KBM-7 (cell line): ENCODE results near the gene ANKRD24.
A peak's percentile ranks its signal among the peaks of the same experiment; 100 is the strongest.
"Not testable (repeated sequence)": the region's sequence is repeated elsewhere in the genome, so short reads cannot be mapped to it uniquely, and the experiment has no call there.

Experiments
- DNase-seq: peaks from one replicate; pipeline ENCODE4 v3.0.0-alpha.2; 2015
- in situ Hi-C: fragments of 300-500 bp; cut with MboI; formaldehyde crosslinking; loops from 2 replicates; pipeline ENCODE4 v1.14.3; 2020; ENCODE audit warnings: low sequenced_read_pairs, low pct_unique_long_range_greater_than_20kb, mixed read lengths

Gene ANKRD24

DNA sequence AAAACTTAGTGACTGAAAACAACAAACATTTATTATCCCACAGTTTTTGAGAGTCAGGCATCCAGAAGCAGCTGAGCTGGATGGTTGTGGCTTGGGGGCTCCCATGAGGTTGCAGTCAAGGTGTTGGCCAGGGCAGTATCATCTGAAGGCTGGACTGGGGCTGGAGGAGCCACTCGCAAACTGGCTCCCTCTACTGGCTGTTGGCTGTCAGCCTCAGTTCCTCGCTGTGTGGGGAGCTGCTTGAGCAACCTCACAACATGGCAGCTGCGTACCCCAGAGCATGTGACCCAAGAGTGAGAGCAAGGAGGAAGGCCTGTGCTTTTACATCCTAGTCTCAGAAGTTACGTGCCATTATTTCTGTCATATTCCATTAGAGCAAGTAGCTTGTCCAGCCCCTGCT is 74.1 kb downstream of the ANKRD24 start:
- in situ Hi-C loops = no loop called here
- DNase-seq = no peak

- in situ Hi-C loops = no loop called here
- no peak for DNase-seq
Observed at GRCh38 chr19:4257025-4257424, 74.5 kb downstream of the ANKRD24 start.

DNA sequence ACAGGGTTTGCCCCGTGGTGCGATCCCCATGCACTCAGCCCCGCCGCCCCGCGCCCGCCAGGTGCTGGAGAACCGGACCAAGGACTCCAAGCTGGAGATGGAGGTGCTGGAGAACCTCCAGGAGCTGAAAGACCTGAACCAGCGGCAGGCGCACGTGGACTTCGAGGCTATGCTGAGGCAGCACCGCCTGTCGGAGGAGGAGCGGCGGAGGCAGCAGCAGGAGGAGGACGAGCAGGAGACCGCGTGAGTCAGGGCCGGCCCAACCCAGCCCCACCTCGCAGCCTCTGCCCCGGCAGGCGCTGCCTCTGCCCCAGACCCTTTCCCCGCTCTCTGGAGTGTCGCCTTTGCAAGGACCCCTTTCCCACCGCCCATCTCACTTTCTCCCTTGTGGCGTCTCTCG is 75.7 kb downstream of the ANKRD24 start:
- in situ Hi-C loops = no loop called here
- DNase-seq = no peak

GRCh38 chr19:4260613-4261191 is 78.2 kb downstream of the ANKRD24 start:
- peak; percentile 42 for DNase-seq
- in situ Hi-C loops = no loop called here

DNA sequence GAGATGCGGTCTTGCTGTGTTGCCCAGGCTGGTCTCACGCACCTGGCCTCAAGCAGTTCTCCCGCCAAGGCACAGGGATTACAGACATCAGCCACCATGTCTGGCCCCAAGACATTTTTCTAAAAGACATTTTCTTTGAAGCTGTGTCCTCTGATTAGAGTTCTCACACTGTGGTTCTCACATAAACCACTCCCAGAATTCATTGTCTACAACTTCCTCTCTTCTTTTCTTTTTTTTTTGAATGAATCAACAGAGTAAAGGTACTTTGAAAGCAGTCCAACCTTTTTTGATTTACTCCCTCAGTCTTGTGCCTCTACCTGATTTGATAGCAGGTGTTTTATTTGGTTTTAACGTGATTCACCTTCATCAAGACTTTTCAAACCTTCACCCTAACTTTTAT is 82.3 kb downstream of the ANKRD24 start:
- in situ Hi-C loops = no loop called here
- no peak for DNase-seq

- no peak for DNase-seq
- in situ Hi-C loops = no loop called here
Observed at GRCh38 chr19:4266253-4267000, 83.9 kb downstream of the ANKRD24 start.

DNA sequence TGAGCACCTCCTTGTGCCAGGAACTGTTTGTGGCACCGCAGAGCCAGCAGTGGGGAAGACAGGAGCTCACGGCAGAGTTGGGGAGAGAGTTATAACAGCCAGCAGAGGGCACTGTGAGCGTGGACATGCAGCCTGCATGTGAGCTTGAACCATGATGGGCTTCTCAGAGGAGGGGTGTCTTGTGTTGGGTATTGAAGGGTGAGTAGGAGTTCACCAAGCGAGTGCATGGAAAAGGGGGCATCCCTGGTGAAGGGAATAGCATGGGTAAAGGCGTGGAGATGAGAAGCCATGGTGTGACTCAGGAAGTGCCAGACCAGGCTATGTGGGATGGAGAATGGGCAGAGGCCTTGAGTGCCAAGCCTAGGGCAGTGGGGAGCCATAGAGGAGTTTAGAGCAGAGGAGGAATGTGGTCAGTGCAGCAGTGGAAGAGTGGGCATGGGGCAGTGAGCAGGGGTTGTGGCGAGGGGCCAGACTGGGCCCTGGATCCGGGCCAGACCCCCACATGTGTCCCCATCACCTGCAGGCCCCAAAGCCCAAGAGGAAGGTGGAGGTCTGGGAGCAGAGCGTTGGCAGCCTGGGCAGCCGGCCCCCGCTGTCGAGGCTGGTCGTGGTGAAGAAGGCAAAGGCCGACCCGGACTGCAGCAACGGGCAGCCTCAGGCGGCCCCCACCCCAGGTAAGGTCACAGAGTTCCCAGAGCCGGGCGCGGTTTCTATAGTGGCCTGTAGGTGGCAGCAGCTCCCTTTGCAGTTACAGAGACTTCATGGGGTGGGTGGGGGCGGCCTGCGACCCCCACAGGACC is 84.8 kb downstream of the ANKRD24 start:
- peak; percentile 84 for DNase-seq
- in situ Hi-C loops = no loop called here

DNA sequence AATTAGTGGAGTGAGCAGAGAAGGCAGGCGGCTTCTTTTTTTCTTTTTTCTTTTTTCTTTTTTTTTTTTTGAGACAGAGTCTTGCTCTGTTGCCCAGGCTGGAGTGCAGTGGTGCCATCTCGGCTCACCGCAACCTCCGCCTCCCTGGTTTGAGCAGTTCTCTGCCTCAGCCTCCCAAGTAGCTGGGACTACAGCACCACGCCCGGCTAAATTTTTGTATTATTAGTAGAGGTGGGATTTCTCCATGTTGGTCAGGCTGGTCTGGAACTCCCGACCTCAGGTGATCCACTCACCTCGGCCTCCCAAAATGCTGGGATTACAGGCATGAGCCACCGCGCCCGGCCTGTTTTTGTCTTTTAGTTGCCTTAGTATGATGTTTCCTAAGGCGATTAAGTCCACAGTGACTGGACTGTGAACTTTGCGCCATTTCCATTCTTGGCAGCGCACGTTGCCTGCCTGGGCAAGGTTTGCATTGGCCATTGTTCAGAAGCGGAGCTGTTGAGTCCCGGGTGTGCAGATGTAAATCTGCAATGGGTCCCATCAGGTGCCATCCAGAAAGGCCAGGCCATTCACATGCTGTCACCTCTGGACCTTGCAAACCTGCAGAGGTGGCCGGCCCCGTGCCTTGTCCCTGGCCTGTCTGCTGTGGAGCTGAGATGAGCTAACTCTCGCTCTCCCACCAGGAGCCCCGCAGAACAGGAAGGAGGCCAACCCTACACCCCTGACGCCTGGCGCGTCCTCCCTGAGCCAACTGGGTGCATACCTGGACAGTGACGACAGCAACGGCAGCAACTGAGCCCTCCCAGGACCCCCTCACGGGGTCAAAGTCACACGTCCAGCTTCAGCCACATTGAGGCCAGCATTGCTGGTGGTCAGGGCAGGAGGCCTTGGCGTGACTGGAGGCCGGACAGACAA is 85.7 kb downstream of the ANKRD24 start:
- in situ Hi-C loops = no loop called here
- DNase-seq = no peak

DNA sequence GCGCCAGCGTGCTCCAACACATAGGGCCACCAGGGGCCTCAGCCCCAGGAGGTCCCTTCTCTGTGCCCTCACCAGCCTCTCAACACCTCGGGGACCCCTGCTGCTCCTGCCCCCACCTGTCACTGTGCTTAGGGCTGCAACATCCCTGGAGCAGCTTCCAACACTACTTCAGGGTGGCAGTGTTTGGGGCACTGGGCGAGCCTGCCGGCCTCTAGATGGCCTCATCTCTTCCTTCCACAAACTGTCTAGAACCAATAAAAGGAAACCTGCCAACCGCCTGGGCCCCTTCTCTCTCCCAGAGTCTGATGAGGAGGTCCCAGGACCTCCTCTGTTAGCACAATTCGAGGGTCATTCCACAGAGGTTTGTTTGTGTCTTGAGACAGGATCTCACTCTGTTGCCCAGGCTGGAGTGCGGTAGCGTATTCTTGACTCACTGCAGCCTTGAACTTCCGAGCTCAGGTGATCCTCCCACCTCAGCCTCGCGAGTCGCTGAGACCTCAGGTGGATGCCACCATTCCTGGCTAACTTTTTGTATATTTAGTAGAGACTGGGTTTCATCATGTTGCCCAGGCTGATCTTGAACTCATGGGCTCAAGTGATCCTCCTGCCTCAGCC is 86.4 kb downstream of the ANKRD24 start:
- no peak for DNase-seq
- in situ Hi-C loops = no loop called here

DNA sequence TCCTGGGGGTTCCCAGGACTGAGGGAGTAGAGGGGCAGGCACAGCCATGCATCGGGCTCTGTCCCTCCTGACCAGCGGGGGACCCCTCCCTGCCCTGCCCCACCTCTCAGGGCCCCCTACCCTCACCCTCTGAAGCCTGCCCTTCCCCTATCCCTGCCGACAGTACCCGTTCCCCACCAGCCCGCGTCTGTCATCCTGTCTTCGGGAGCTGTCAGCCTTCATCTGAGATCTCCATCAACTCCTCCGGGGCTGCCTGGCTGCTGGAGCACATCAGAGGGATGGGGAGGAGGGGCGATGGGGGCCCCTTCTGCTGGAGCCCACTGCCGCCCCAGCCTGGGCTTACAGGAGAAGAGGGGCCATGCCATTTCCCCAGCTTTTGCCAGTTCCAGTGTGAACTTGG is 90.4 kb downstream of the ANKRD24 start:
- in situ Hi-C loops = no loop called here
- no peak for DNase-seq

GRCh38 chr19:4274321-4274686 is 91.8 kb downstream of the ANKRD24 start:
- DNase-seq, in situ Hi-C loops: not testable (repeated sequence)
